Left lung (tissue), 10 donors: ENCODE measurements around the gene INPP4B. TPM values are rescaled to one million over a fixed set of nuclear protein-coding genes. Genes with fewer than 3 reads are reported as not detected.

ENCODE experiments used
- ATAC-seq: fragments of 200-7000 bp; cut with Tn5 transposase; one replicate; pipeline ENCODE4 v1.9.1; 2020; ENCODE audit warnings: moderate library complexity
- DNase-seq, 4 donors: peaks; one replicate each; pipeline ENCODE4 v3.0.0-alpha.2; 2013 to 2020
- H3K27ac ChIP-seq, 2 donors: fragments of 200-600 bp; sonication (generic) in 1 of 2; one replicate each; pipeline versions ENCODE4 v1.5.0 to v1.8.0; 2020 to 2021
- H3K27me3 ChIP-seq, 2 donors: fragments of 200-600 bp; sonication (generic) in 1 of 2; one replicate each; pipeline versions ENCODE4 v1.5.0 to v1.8.0; 2020 to 2021
- H3K36me3 ChIP-seq, 2 donors: fragments of 200-600 bp; sonication (generic) in 1 of 2; one replicate each; pipeline versions ENCODE4 v1.5.0 to v1.8.0; 2020 to 2021
- H3K4me1 ChIP-seq, 2 donors: fragments of 200-600 bp; one replicate each; pipeline ENCODE4 v1.8.0; 2021
- H3K4me3 ChIP-seq, 2 donors: fragments of 200-600 bp; sonication (generic) in 1 of 2; one replicate each; pipeline versions ENCODE4 v1.5.0 to v1.8.0; 2020 to 2021; ENCODE audit warnings: mild to moderate bottlenecking in 1 of 2
- H3K9me3 ChIP-seq, 2 donors: fragments of 200-600 bp; sonication (generic) in 1 of 2; one replicate each; pipeline versions ENCODE4 v1.5.0 to v1.8.0; 2020 to 2021
- CTCF ChIP-seq, 2 donors: fragments of 200-600 bp; sonication (generic) in 1 of 2; IDR thresholded peaks; one replicate each; pipeline versions ENCODE4 v1.5.0 to v1.8.0; 2021; ENCODE audit warnings: antibody characterized with exemption in 2 of 2
- intact Hi-C, 2 donors: fragments of 100-400 bp; cut with DNase I; formaldehyde crosslinking; loops; one replicate each; pipeline versions ENCODE4 v1.11.2 to v1.14.2; 2022
- polyA plus RNA-seq, 6 donors: library from polyadenylated mRNA; unstranded; fragments of 120-200 nt; gene quantifications; one replicate each; pipeline ENCODE4 v1.2.1, GENCODE V29; 2013; ENCODE audit not compliant: insufficient read length in 6 of 6
- total RNA-seq, 2 donors: library from RNA; stranded (reverse); fragmentation: NEBNext Ultra II Directional; extraction: Animal tissue kit (Norgen Biotek cat#: 25700); gene quantifications; one replicate each; pipeline ENCODE4 v1.2.1, GENCODE V29; 2021
- donor health status: DM: no; HTN: yes; CAD: no.
- donor health status: DM: no; HTN: no; CAD: no.

INPP4B gene
- total and polyA plus RNA-seq, 8 donors: 7.3 to 15.1 (median 11.6) TPM

- intact Hi-C loops: no loop called here
- no peak overlapping the region for H3K4me3 ChIP-seq
- no peak for ATAC-seq
Observed at GRCh38 chr4:142309772-142310171, 536.3 kb downstream of the INPP4B start.

GRCh38 chr4:142307857-142308256, 538.2 kb downstream of the INPP4B start:
- ATAC-seq (no peak), DNase-seq (no peak)
- Histone ChIP-seq H3K4me1 (no peaks in the 10 kb centered on the region), H3K27me3 (no peaks in the 10 kb centered on the region), H3K36me3 (no peaks in the 10 kb centered on the region), H3K27ac (no peak overlapping the region), H3K4me3 (no peak overlapping the region), H3K9me3 (no peaks in the 10 kb centered on the region)
- TF ChIP-seq CTCF (IDR thresholded peaks at IDR 0.05): no peak
- intact Hi-C loops: no loop called here

More at GRCh38 chr4:142309772-142310171, 536.3 kb downstream of the INPP4B start:
- H3K4me1 ChIP-seq: no peaks in the 10 kb centered on the region
- H3K36me3 ChIP-seq: no peaks in the 10 kb centered on the region
- no peak for TF ChIP-seq CTCF (IDR thresholded peaks at IDR 0.05)
- H3K27me3 ChIP-seq: no peaks in the 10 kb centered on the region
- no peaks in the 10 kb centered on the region for H3K9me3 ChIP-seq
- no peak for DNase-seq
- H3K27ac ChIP-seq: no peak overlapping the region

DNA sequence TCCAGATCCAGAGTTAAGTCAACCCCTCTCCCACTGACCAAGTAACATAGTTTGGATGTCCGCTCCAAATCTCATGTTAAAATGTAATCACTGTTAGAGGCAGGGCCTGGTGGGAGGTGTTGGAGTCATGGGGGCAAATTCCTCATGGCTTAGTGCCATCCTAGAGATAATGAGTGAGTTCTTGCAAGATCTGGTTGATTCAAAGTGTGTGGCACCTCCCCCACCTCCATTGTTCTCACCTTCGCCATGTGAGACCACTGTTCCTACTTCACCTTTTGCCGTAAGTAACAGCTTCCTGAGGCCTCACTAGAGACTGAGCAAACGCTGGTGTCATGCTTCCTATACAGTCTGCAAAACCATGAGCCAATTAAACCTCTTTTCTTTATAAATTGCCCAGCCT, 548.8 kb downstream of the INPP4B start:
- Histone ChIP-seq H3K36me3 (no peaks in the 10 kb centered on the region), H3K27me3 (no peaks in the 10 kb centered on the region), H3K4me3 (no peak overlapping the region), H3K4me1 (no peaks in the 10 kb centered on the region), H3K9me3 (no peaks in the 10 kb centered on the region), H3K27ac (no peak overlapping the region)
- no peak for ATAC-seq
- no peak for DNase-seq
- intact Hi-C loops: no loop called here
- no peak for TF ChIP-seq CTCF (IDR thresholded peaks at IDR 0.05)

DNA sequence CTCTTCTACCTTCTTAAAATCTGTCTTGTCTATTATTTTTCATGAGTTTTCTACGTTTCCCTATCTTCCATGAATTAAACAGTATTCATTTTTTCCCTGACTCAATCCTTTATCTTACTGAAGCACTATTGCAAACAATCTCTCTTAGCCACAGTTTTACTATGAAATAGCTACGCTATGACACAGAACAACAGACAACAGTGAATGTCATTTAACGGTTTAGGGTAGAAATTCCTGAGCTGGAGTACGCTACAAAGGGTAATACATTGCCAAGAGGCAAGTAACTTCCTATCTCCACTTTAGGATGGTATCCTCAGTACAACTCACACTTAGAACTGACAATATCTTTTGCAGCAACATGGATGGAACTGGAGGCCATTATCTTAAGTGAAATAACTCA, 552.6 kb downstream of the INPP4B start:
- H3K9me3 ChIP-seq: no peaks in the 10 kb centered on the region
- no peak for TF ChIP-seq CTCF (IDR thresholded peaks at IDR 0.05)
- H3K27ac ChIP-seq: no peak overlapping the region
- H3K4me1 ChIP-seq: no peaks in the 10 kb centered on the region
- H3K27me3 ChIP-seq: no peaks in the 10 kb centered on the region
- ATAC-seq (no peak), DNase-seq (no peak)
- no peak overlapping the region for H3K4me3 ChIP-seq
- H3K36me3 ChIP-seq: no peaks in the 10 kb centered on the region
- intact Hi-C loops: no loop called here

DNA sequence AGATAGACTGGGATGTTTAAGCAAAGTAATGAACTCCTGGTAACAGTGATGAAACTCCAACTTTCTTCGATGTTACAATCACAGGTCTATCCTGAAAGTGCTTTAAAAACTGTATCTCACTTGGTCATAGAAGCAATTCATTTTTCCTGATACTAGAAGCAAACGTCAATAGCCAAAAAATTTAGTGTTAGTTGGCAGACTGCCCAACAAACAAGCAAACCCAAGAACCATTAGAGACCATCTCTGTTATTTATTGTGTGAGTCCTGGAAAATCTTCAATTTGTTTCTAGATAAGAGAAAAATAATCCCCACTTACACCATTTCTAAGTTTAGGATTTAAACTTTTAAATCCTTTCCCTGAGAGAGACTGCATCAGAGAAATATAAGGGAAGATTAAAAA, 553.9 kb downstream of the INPP4B start:
- no peak overlapping the region for H3K27ac ChIP-seq
- DNase-seq: peak in 2 of 4 donors; percentile 12 to 19
- no peak for TF ChIP-seq CTCF (IDR thresholded peaks at IDR 0.05)
- H3K4me1 ChIP-seq: no peaks in the 10 kb centered on the region
- intact Hi-C loops: no loop called here
- no peaks in the 10 kb centered on the region for H3K27me3 ChIP-seq
- no peak overlapping the region for H3K4me3 ChIP-seq
- H3K9me3 ChIP-seq: no peaks in the 10 kb centered on the region
- H3K36me3 ChIP-seq: no peaks in the 10 kb centered on the region
- no peak for ATAC-seq
